IMR-90 (cell line): ENCODE measurements around the gene KCNA10. TPM values are rescaled to one million over a fixed set of nuclear protein-coding genes. Genes with fewer than 3 reads are reported as not detected.

ENCODE experiments used
- ATAC-seq: fragments of 200-7000 bp; cut with Tn5 transposase; 2 replicates; pipeline ENCODE4 v1.9.1; 2020; ENCODE audit warnings: low read depth, mild to moderate bottlenecking, moderate library complexity
- BruUV-seq: library from RNA; stranded (reverse); fragments of 400-500 nt; replicated peaks from 2 replicates; lab custom pipeline; 2021; lab: Mats Ljungman, UMichigan
- CTCF ChIA-PET: fragments of 300-600 bp; formaldehyde crosslinking; extraction: SDS; loops from one replicate; lab custom pipeline; 2021; ENCODE audit warnings: antibody characterized with exemption; lab: Yijun Ruan, JAX
- POLR2A ChIA-PET: fragments of 300-600 bp; sonication (Branson Sonifier 250); formaldehyde crosslinking; loops from one replicate; lab custom pipeline; 2022; ENCODE audit warnings: antibody characterized with exemption; ENCODE audit not compliant: unreplicated experiment; lab: Charles Lee
- DNase-seq: peaks from one replicate; pipeline ENCODE4 v3.0.0; 2013
- H2AFZ ChIP-seq: replicated peaks from 2 replicates; pipeline ENCODE3; 2013; ENCODE audit warnings: low read length, mild to moderate bottlenecking; ENCODE audit not compliant: poor library complexity
- H2AK5ac ChIP-seq: 2 replicates; pipeline ENCODE4 v1.6.1; 2013; ENCODE audit warnings: low read depth, low read length, inconsistent platforms
- H2AK9ac ChIP-seq: replicated peaks from 2 replicates; pipeline ENCODE3; 2013; ENCODE audit warnings: mild to moderate bottlenecking, low read depth, low read length, moderate library complexity; ENCODE audit not compliant: poor library complexity
- H2BK120ac ChIP-seq: 2 replicates; pipeline ENCODE4 v1.6.1; 2013; ENCODE audit warnings: low read depth, low read length, inconsistent platforms
- H2BK15ac ChIP-seq: 3 replicates; pipeline ENCODE4 v1.6.1; 2013; ENCODE audit warnings: low read depth, low read length, inconsistent platforms
- H2BK20ac ChIP-seq: 2 replicates; pipeline ENCODE4 v1.6.1; 2013; ENCODE audit warnings: low read depth, mild to moderate bottlenecking, inconsistent platforms, low read length, moderate library complexity
- H2BK5ac ChIP-seq: 2 replicates; pipeline ENCODE4 v1.6.1; 2013; ENCODE audit warnings: mild to moderate bottlenecking, low read depth, low read length, inconsistent platforms; ENCODE audit not compliant: poor library complexity, severe bottlenecking
- H3K14ac ChIP-seq: replicated peaks from 2 replicates; pipeline ENCODE4 v1.6.1; 2013; ENCODE audit warnings: low read depth, low read length, inconsistent platforms
- H3K18ac ChIP-seq: 2 replicates; pipeline ENCODE4 v1.6.1; 2013; ENCODE audit warnings: low read depth, low read length, control low read depth
- H3K23ac ChIP-seq: 2 replicates; pipeline ENCODE4 v1.6.1; 2013; ENCODE audit warnings: low read depth, low read length, inconsistent platforms
- H3K27ac ChIP-seq: 2 replicates; pipeline ENCODE4 v1.5.1; 2013; ENCODE audit warnings: mild to moderate bottlenecking, control low read depth, low read length; ENCODE audit not compliant: insufficient read depth
- H3K27me3 ChIP-seq: 2 replicates; pipeline ENCODE4 v1.6.1; 2013; ENCODE audit warnings: low read length; ENCODE audit not compliant: control insufficient read depth, insufficient read depth
- H3K36me3 ChIP-seq: 2 replicates; pipeline ENCODE4 v1.6.1; 2013; ENCODE audit warnings: low read length, mixed read lengths; ENCODE audit not compliant: control insufficient read depth, insufficient read depth
- H3K4ac ChIP-seq: 2 replicates; pipeline ENCODE4 v1.6.1; 2013; ENCODE audit warnings: low read depth, low read length, inconsistent platforms
- H3K4me1 ChIP-seq: 2 replicates; pipeline ENCODE4 v1.6.1; 2013; ENCODE audit warnings: low read length, mixed read lengths; ENCODE audit not compliant: control insufficient read depth, insufficient read depth
- H3K4me2 ChIP-seq: 2 replicates; pipeline ENCODE4 v1.6.1; 2013; ENCODE audit warnings: low read depth, mild to moderate bottlenecking, control low read depth, low read length, moderate library complexity
- H3K4me3 ChIP-seq: 2 replicates; pipeline ENCODE4 v1.5.1; 2013; ENCODE audit warnings: low read depth, mild to moderate bottlenecking, control low read depth, low read length, moderate library complexity; ENCODE audit not compliant: insufficient read depth
- H3K56ac ChIP-seq: 2 replicates; pipeline ENCODE4 v1.6.1; 2013; ENCODE audit warnings: low read length, inconsistent platforms; ENCODE audit not compliant: insufficient read depth; ENCODE audit errors: extremely low read depth
- H3K79me1 ChIP-seq, 2 experiments: 2 replicates each; pipeline ENCODE4 v1.6.1; 2013; ENCODE audit warnings: low read length in 2 of 2, inconsistent platforms in 1 of 2, low read depth in 1 of 2
- H3K9ac ChIP-seq: 2 replicates; pipeline ENCODE4 v1.6.1; 2013; ENCODE audit warnings: low read depth, low read length, control low read depth
- H3K9me1 ChIP-seq: 2 replicates; pipeline ENCODE4 v1.6.1; 2013; ENCODE audit warnings: low read length, inconsistent platforms; ENCODE audit not compliant: insufficient read depth
- H3K9me3 ChIP-seq: 2 replicates; pipeline ENCODE4 v1.6.1; 2013; ENCODE audit warnings: low read length; ENCODE audit not compliant: control insufficient read depth, insufficient read depth
- H4K20me1 ChIP-seq: 2 replicates; pipeline ENCODE4 v1.6.1; 2013; ENCODE audit warnings: low read length, inconsistent platforms; ENCODE audit not compliant: insufficient read depth
- H4K5ac ChIP-seq: 2 replicates; pipeline ENCODE4 v1.6.1; 2013; ENCODE audit warnings: mild to moderate bottlenecking, low read depth, low read length, control low read depth
- H4K8ac ChIP-seq, 2 experiments: 2 replicates each; pipeline ENCODE4 v1.6.1; 2013; ENCODE audit warnings: low read depth in 2 of 2, low read length in 2 of 2, control low read depth in 1 of 2, inconsistent platforms in 1 of 2
- H4K91ac ChIP-seq: 2 replicates; pipeline ENCODE4 v1.6.1; 2013; ENCODE audit warnings: low read depth, low read length, inconsistent platforms; ENCODE audit not compliant: insufficient read depth
- RAD21 ChIP-seq: IDR thresholded peaks from 2 replicates; pipeline ENCODE4 v1.6.1; 2012; ENCODE audit warnings: low read length, improper control_type of control experiment
- WGBS, 2 experiments: methylation state at CpG; one replicate each; pipeline versions ENCODE4 v1.1.5 to v1.1.7; 2013; ENCODE audit warnings: missing lambda C conversion rate in 2 of 2; ENCODE audit not compliant: insufficient read length in 1 of 2; ENCODE audit errors: extremely low coverage in 2 of 2; 5-methylcytosine and 5-hydroxymethylcytosine counted together
- dilution Hi-C: fragments of 300-500 bp; cut with HindIII; formaldehyde crosslinking; loops from one replicate; pipeline ENCODE4 v1.14.3; 2018; ENCODE audit warnings: low sequenced_read_pairs; ENCODE audit not compliant: unreplicated experiment
- in situ Hi-C: fragments of 300-500 bp; cut with MboI; formaldehyde crosslinking; loops from 3 replicates; pipeline ENCODE4 v1.14.3; 2019; ENCODE audit warnings: low sequenced_read_pairs, inconsistent platforms, mixed read lengths
- intact Hi-C: fragments of 100-400 bp; cut with micrococcal nuclease; formaldehyde crosslinking; loops from 2 replicates; pipeline ENCODE4 v1.10.0; 2022
- polyA plus RNA-seq, 3 experiments: library from polyadenylated mRNA; depleted of rRNA; stranded (reverse); fragments of >200 nt; gene quantifications; 2 replicates each; pipeline ENCODE4 v1.2.3, GENCODE V29; 2012; ENCODE audit warnings: low replicate concordance in 1 of 3
- total RNA-seq: library from RNA; depleted of rRNA; stranded (reverse); fragments of >200 nt; gene quantifications from 2 replicates; pipeline ENCODE4 v1.2.3, GENCODE V29; 2012

Gene KCNA10
- total and polyA plus RNA-seq, 2 of the 4 experiments (the other 2 are of a cell fraction): not detected

- Histone ChIP-seq H4K91ac (no peak overlapping the region), H3K4me3 (no peak overlapping the region), H3K9me1 (no peaks in the 10 kb centered on the region), H3K18ac (no peak overlapping the region), H4K20me1 (no peaks in the 10 kb centered on the region), H2BK5ac (no peak overlapping the region), H2AK5ac (no peak overlapping the region), H4K8ac (no peak overlapping the region), H4K5ac (no peak overlapping the region), H2BK120ac (no peak overlapping the region), H3K56ac (no peak overlapping the region), H3K9ac (no peak overlapping the region), H3K4me2 (no peak overlapping the region), H3K27me3 (peaks cover 38% of the 10 kb centered on the region), H3K4me1 (no peaks in the 10 kb centered on the region), H3K79me1 (no peaks in the 10 kb centered on the region), H3K9me3 (no peaks in the 10 kb centered on the region), H3K14ac (no peak overlapping the region), H2BK20ac (no peak overlapping the region), H2AFZ (no peak overlapping the region), H3K36me3 (no peaks in the 10 kb centered on the region), H3K23ac (no peak overlapping the region), H3K4ac (no peak overlapping the region), H3K27ac (no peak overlapping the region), H2BK15ac (no peak overlapping the region), H2AK9ac (no peak overlapping the region)
- TF ChIP-seq RAD21: no peak
- CTCF ChIA-PET: no interaction called here
- ATAC-seq: no peak
- dilution Hi-C loops: no loop called here
- POLR2A ChIA-PET: no interaction called here
- in situ Hi-C loops: loop anchor here (10.0 kb wide), 1 partner anchor 83 kb away; no protein-coding TSS in a partner anchor
- WGBS, 2 experiments: no CpG with 5 or more reads among the region's 6 CpGs
- no peak for DNase-seq
- intact Hi-C loops: loop anchor here (5.0 kb wide), 1 partner anchor 411 kb away; no protein-coding TSS in a partner anchor
- no TSS peak for BruUV-seq
Measured at GRCh38 chr1:110498270-110498669, 20.7 kb downstream of the KCNA10 start.
